ENCODE results near the gene C2orf68. TPM values are rescaled to one million over a fixed set of nuclear protein-coding genes. Genes with fewer than 3 reads are reported as not detected.

Gene C2orf68
- total RNA-seq, 1 donor from 2014 or later = 1.6 TPM

- Histone ChIP-seq H3K4me1 (peaks cover 0 to 39% of the 10 kb centered on the region in 2 donors), H3K4me3 (peak overlapping the region; percentile 61 to 74), H3K27me3 (no peaks in the 10 kb centered on the region), H3K9me3 (no peaks in the 10 kb centered on the region), H3K36me3 (no peaks in the 10 kb centered on the region), H3K27ac (peak overlapping the region; percentile 84 to 95)
- TF ChIP-seq CTCF (IDR thresholded peaks at IDR 0.05) = no peak
- peak in 1 of 2 donors; percentile 81 for DNase-seq (ENCODE audit: low spot score in 2 of 2)
- intact Hi-C loops (cut with DNase I) = loop anchor here (1.0 to 2.0 kb wide), 3 partner anchors 17 to 32 kb away; partner anchors contain the start of genes GGCX, TMEM150A and USP39
These were observed 26.7 kb downstream of the C2orf68 start for GRCh38 chr2:85584857-85585780.

- Histone ChIP-seq H3K9me3 (no peaks in the 10 kb centered on the region), H3K4me1 (peaks cover 0 to 32% of the 10 kb centered on the region in 2 donors), H3K36me3 (no peaks in the 10 kb centered on the region), H3K4me3 (peak within 1 kb of the TSS; percentile 61 to 74), H3K27me3 (no peaks in the 10 kb centered on the region), H3K27ac (peak within 1 kb of the TSS; percentile 84 to 95)
- TF ChIP-seq CTCF (IDR thresholded peaks at IDR 0.05) = no peak
- DNase-seq (ENCODE audit: low spot score in 2 of 2) = no peak
- intact Hi-C loops (cut with DNase I) = loop anchor here (2.0 kb wide), 2 partner anchors 24 to 32 kb away; partner anchors contain the start of genes GGCX and USP39
These were observed 27.5 kb downstream of the C2orf68 start, which contains the start of gene VAMP5 for GRCh38 chr2:85584354-85584856. VAMP5 (plus strand) TSS chr2:85584431; CDS start chr2:85584491, 60 bp downstream.

- DNase-seq (ENCODE audit: low spot score in 2 of 2) = no peak
- H3K27ac ChIP-seq = peak overlapping the region; percentile 84 to 95
- peaks cover 0 to 26% of the 10 kb centered on the region in 2 donors for H3K4me1 ChIP-seq
- H3K36me3 ChIP-seq = no peaks in the 10 kb centered on the region
- H3K27me3 ChIP-seq = no peaks in the 10 kb centered on the region
- intact Hi-C loops (cut with DNase I) = loop anchor here (2.0 kb wide), 2 partner anchors 23 to 33 kb away; partner anchors contain the start of genes GGCX and USP39
- TF ChIP-seq CTCF (IDR thresholded peaks at IDR 0.05) = no peak
- peak overlapping the region; percentile 61 to 74 for H3K4me3 ChIP-seq
- no peaks in the 10 kb centered on the region for H3K9me3 ChIP-seq
These were observed 28.1 kb downstream of the C2orf68 start for GRCh38 chr2:85583667-85584353.

GRCh38 chr2:85582492-85582891, 29.4 kb downstream of the C2orf68 start:
- Histone ChIP-seq H3K36me3 (no peaks in the 10 kb centered on the region), H3K4me3 (no peak overlapping the region), H3K9me3 (no peaks in the 10 kb centered on the region), H3K27ac (no peak overlapping the region), H3K4me1 (peaks cover 0 to 20% of the 10 kb centered on the region in 2 donors), H3K27me3 (no peaks in the 10 kb centered on the region)
- intact Hi-C loops (cut with DNase I) = no loop called here
- no peak for TF ChIP-seq CTCF (IDR thresholded peaks at IDR 0.05)
- no peak for DNase-seq (ENCODE audit: low spot score in 2 of 2)

- H3K4me3 ChIP-seq = no peak overlapping the region
- DNase-seq (ENCODE audit: low spot score in 2 of 2) = no peak
- H3K27me3 ChIP-seq = no peaks in the 10 kb centered on the region
- H3K36me3 ChIP-seq = no peaks in the 10 kb centered on the region
- no peak overlapping the region for H3K27ac ChIP-seq
- no peak for TF ChIP-seq CTCF (IDR thresholded peaks at IDR 0.05)
- intact Hi-C loops (cut with DNase I) = no loop called here
- no peaks in the 10 kb centered on the region for H3K9me3 ChIP-seq
- H3K4me1 ChIP-seq = peaks cover 0 to 8% of the 10 kb centered on the region in 2 donors
These were observed 31.7 kb downstream of the C2orf68 start for GRCh38 chr2:85580206-85580605.
